ENCODE measurements around the gene SKOR1. TPM values are rescaled to one million over a fixed set of nuclear protein-coding genes. Genes with fewer than 3 reads are reported as not detected.

The SKOR1 gene
- total RNA-seq, 1 experiment from 2014 or later, result 0.81 TPM

DNA sequence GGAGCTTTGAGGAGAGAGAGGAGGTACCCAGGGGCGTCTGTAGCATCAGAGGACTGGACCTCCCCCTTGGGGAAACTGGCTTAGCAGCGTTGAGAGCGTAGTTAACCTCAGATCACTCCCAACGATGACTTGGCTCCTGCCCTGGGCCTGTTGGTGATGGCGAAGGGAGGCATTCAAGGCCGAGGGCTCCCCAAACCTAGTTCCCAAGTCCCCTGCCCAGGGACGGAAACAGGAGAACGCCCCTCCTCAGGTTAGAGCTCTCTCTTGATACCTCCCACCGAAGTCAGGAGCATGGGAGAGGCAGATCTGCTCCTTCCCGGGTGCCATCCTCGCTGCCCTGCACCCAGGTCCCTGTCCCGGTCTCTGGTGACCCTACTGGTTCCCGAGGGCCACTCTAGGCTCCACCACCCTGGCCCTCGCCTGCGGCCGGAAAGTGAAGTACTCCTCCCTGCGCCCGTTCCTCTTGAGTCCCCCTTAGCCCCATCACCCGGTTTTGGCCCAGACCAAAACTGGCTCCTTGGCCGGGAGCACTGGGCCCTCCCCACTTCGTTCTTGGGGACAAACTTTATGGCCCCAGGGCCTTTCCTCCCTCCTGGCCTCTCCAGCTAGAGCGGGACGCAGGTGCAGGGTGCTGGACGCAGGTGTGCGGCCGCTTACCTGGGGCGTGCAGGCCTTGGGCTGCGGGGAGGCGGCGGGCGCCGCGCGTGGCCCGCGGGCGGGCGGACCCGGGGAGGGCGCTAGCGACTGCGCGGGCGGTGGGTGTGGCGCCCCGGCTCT is 2.6 kb upstream of the SKOR1 start:
- H3K4me2 ChIP-seq (ENCODE audit: low read length), result no peak overlapping the region
- ATAC-seq, result no peak
- TF ChIP-seq, protein P1, sequence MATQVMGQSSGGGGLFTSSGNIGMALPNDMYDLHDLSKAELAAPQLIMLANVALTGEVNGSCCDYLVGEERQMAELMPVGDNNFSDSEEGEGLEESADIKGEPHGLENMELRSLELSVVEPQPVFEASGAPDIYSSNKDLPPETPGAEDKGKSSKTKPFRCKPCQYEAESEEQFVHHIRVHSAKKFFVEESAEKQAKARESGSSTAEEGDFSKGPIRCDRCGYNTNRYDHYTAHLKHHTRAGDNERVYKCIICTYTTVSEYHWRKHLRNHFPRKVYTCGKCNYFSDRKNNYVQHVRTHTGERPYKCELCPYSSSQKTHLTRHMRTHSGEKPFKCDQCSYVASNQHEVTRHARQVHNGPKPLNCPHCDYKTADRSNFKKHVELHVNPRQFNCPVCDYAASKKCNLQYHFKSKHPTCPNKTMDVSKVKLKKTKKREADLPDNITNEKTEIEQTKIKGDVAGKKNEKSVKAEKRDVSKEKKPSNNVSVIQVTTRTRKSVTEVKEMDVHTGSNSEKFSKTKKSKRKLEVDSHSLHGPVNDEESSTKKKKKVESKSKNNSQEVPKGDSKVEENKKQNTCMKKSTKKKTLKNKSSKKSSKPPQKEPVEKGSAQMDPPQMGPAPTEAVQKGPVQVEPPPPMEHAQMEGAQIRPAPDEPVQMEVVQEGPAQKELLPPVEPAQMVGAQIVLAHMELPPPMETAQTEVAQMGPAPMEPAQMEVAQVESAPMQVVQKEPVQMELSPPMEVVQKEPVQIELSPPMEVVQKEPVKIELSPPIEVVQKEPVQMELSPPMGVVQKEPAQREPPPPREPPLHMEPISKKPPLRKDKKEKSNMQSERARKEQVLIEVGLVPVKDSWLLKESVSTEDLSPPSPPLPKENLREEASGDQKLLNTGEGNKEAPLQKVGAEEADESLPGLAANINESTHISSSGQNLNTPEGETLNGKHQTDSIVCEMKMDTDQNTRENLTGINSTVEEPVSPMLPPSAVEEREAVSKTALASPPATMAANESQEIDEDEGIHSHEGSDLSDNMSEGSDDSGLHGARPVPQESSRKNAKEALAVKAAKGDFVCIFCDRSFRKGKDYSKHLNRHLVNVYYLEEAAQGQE (IDR thresholded peaks at IDR 0.05; ENCODE audit: low read depth), result no peak
- no peak for TF ChIP-seq POLR2AphosphoS5 (IDR thresholded peaks at IDR 0.05; ENCODE audit: low read depth, low read length)
- no peak for TF ChIP-seq EZH2 (IDR thresholded peaks at IDR 0.05)
- TF ChIP-seq JUND (IDR thresholded peaks at IDR 0.05), result no peak
- TF ChIP-seq, protein P2, sequence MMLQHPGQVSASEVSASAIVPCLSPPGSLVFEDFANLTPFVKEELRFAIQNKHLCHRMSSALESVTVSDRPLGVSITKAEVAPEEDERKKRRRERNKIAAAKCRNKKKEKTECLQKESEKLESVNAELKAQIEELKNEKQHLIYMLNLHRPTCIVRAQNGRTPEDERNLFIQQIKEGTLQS (IDR thresholded peaks at IDR 0.05), result no peak
- no peak for TF ChIP-seq RAD21 (IDR thresholded peaks at IDR 0.05; ENCODE audit: low read depth)
- no peak for TF ChIP-seq SP1 (IDR thresholded peaks at IDR 0.05; ENCODE audit: low read depth)
- TF ChIP-seq SRF (IDR thresholded peaks at IDR 0.05; ENCODE audit: low read depth), result no peak
- TF ChIP-seq FOSL1 (IDR thresholded peaks at IDR 0.05; ENCODE audit: low read depth), result no peak
- TF ChIP-seq TCF7L2 (IDR thresholded peaks at IDR 0.05; ENCODE audit: borderline replicate concordance, extremely low read depth, insufficient read depth, insufficient read length), result no peak
- no peak for TF ChIP-seq CBX3 (IDR thresholded peaks at IDR 0.05; ENCODE audit: low read depth)
- TF ChIP-seq YY1 (IDR thresholded peaks at IDR 0.05; ENCODE audit: extremely low read depth, insufficient replicate concordance, low read depth, low read length), result no peak
- no peak for TF ChIP-seq CEBPB (IDR thresholded peaks at IDR 0.05; ENCODE audit: low read depth)
- no peak for TF ChIP-seq EGR1 (IDR thresholded peaks at IDR 0.05; ENCODE audit: low read depth)
- TF ChIP-seq, protein P3, sequence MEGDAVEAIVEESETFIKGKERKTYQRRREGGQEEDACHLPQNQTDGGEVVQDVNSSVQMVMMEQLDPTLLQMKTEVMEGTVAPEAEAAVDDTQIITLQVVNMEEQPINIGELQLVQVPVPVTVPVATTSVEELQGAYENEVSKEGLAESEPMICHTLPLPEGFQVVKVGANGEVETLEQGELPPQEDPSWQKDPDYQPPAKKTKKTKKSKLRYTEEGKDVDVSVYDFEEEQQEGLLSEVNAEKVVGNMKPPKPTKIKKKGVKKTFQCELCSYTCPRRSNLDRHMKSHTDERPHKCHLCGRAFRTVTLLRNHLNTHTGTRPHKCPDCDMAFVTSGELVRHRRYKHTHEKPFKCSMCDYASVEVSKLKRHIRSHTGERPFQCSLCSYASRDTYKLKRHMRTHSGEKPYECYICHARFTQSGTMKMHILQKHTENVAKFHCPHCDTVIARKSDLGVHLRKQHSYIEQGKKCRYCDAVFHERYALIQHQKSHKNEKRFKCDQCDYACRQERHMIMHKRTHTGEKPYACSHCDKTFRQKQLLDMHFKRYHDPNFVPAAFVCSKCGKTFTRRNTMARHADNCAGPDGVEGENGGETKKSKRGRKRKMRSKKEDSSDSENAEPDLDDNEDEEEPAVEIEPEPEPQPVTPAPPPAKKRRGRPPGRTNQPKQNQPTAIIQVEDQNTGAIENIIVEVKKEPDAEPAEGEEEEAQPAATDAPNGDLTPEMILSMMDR (IDR thresholded peaks at IDR 0.05 in 2 of 3, conservative IDR thresholded peaks at IDR 0.05 in 1 of 3; ENCODE audit: borderline replicate concordance in 1 of 3, insufficient read depth in 1 of 3, low read depth in 2 of 3, low read length in 2 of 3), result no peak
- no peak for TF ChIP-seq POLR2A (IDR thresholded peaks at IDR 0.05; ENCODE audit: borderline replicate concordance, extremely low read depth, insufficient read depth, insufficient read length)
- TF ChIP-seq ZNF274 (IDR thresholded peaks at IDR 0.05; ENCODE audit: low read depth, low read length), result no peak
- RAD21 ChIA-PET (ENCODE audit: low non-redundant PET in 1 of 2, low total read pairs in 2 of 2, uncharacterized antibody in 2 of 2, unreplicated experiment in 2 of 2), result no interaction called here
- H2AFZ ChIP-seq (ENCODE audit: low read depth, low read length, poor library complexity, severe bottlenecking), result no peak overlapping the region
- H4K20me1 ChIP-seq (ENCODE audit: insufficient read depth), result no peaks in the 10 kb centered on the region
- H3K79me2 ChIP-seq (ENCODE audit: insufficient read depth, low read length), result no peaks in the 10 kb centered on the region
- no peaks in the 10 kb centered on the region for H3K9me3 ChIP-seq (ENCODE audit: control insufficient read depth in 1 of 2, insufficient read depth in 1 of 2, low read depth in 1 of 2, low read length in 2 of 2)
- H3K27me3 ChIP-seq (ENCODE audit: insufficient read depth, low read length), result no peaks in the 10 kb centered on the region
- H3K4me3 ChIP-seq (replicated peaks in 1 of 2; ENCODE audit: low read depth in 1 of 2, low read length in 2 of 2), result no peak overlapping the region
- POLR2A ChIA-PET, result no interaction called here
- no peak for DNase-seq (ENCODE audit: low read depth, low spot score)
- H3K27ac ChIP-seq (ENCODE audit: low read depth, low read length), result no peak overlapping the region
- H3K9me2 ChIP-seq (ENCODE audit: insufficient read depth), result no peaks in the 10 kb centered on the region
- BruUV-seq (replicated peaks), result no TSS peak
- intact Hi-C loops (cut with micrococcal nuclease), result no loop called here
- H3K9ac ChIP-seq (ENCODE audit: low read length), result no peak overlapping the region
- no peaks in the 10 kb centered on the region for H3K4me1 ChIP-seq (ENCODE audit: control insufficient read depth in 1 of 2, insufficient read depth in 2 of 2, low read length in 2 of 2)
- CTCF ChIA-PET, result no interaction called here
- no peaks in the 10 kb centered on the region for H3K36me3 ChIP-seq (ENCODE audit: control insufficient read depth in 1 of 2, insufficient read depth in 2 of 2, low read length in 2 of 2)

Data from HCT116 (cell line).